Raji (cell line): ENCODE measurements around the gene SSH2.

Source experiments
- POLR2A ChIP-seq: IDR thresholded peaks from 2 replicates; pipeline ENCODE4 v1.6.1; 2011; ENCODE audit warnings: low read depth, low read length, control low read depth; ENCODE audit not compliant: insufficient read depth

Gene SSH2

GRCh38 chr17:29864615-29865014 lies 65.4 kb downstream of the SSH2 start:
- TF ChIP-seq POLR2A = no peak

GRCh38 chr17:29862951-29863350 lies 67.1 kb downstream of the SSH2 start:
- TF ChIP-seq POLR2A = no peak

- no peak for TF ChIP-seq POLR2A
Measured at GRCh38 chr17:29862127-29862526, 67.9 kb downstream of the SSH2 start.

GRCh38 chr17:29857823-29858222 lies 72.2 kb downstream of the SSH2 start:
- TF ChIP-seq POLR2A = no peak

GRCh38 chr17:29855686-29856085 lies 74.3 kb downstream of the SSH2 start:
- TF ChIP-seq POLR2A = no peak

- TF ChIP-seq POLR2A = no peak
Measured at GRCh38 chr17:29848737-29849136, 81.3 kb downstream of the SSH2 start.

GRCh38 chr17:29847527-29848400 lies 82.3 kb downstream of the SSH2 start:
- no peak for TF ChIP-seq POLR2A

GRCh38 chr17:29847118-29847517 lies 82.9 kb downstream of the SSH2 start:
- no peak for TF ChIP-seq POLR2A

- no peak for TF ChIP-seq POLR2A
Measured at GRCh38 chr17:29846298-29846697, 83.7 kb downstream of the SSH2 start.

GRCh38 chr17:29844339-29845048 lies 85.5 kb downstream of the SSH2 start:
- TF ChIP-seq POLR2A = no peak

- TF ChIP-seq POLR2A = no peak
Measured at GRCh38 chr17:29840884-29841283, 89.1 kb downstream of the SSH2 start.

- no peak for TF ChIP-seq POLR2A
Measured at GRCh38 chr17:29839656-29840055, 90.4 kb downstream of the SSH2 start.

- TF ChIP-seq POLR2A = no peak
Measured at GRCh38 chr17:29838961-29839360, 91.1 kb downstream of the SSH2 start.

- TF ChIP-seq POLR2A = no peak
Measured at GRCh38 chr17:29837531-29837930, 92.5 kb downstream of the SSH2 start.

- no peak for TF ChIP-seq POLR2A
Measured at GRCh38 chr17:29836643-29837042, 93.4 kb downstream of the SSH2 start.

- no peak for TF ChIP-seq POLR2A
Measured at GRCh38 chr17:29835435-29836351, 94.3 kb downstream of the SSH2 start.

GRCh38 chr17:29833801-29834200 lies 96.2 kb downstream of the SSH2 start:
- TF ChIP-seq POLR2A = no peak
